Measurements from ENCODE around the gene ZMYND10.
A peak's percentile ranks its signal among the peaks of the same experiment; 100 is the strongest.

The ZMYND10 gene

GRCh38 chr3:50294492-50295403, 50.8 kb downstream of the ZMYND10 start:
- Histone ChIP-seq H3K4me1 (no peaks in the 10 kb centered on the region; the same call in 1 of the 2 replicates), H3K27me3 (no peaks in the 10 kb centered on the region), H3K9me3 (no peaks in the 10 kb centered on the region), H3K36me3 (peaks cover 8% of the 10 kb centered on the region), H3K4me3 (ENCODE audit: low read depth, low read length) (no peak overlapping the region)
- no peak for DNase-seq
- TF ChIP-seq CTCF (IDR thresholded peaks at IDR 0.05; ENCODE audit: low read depth, low read length): no peak

- Histone ChIP-seq H3K4me1 (no peaks in the 10 kb centered on the region), H3K36me3 (peaks cover 13% of the 10 kb centered on the region), H3K27me3 (no peaks in the 10 kb centered on the region), H3K4me3 (ENCODE audit: low read depth, low read length) (no peak overlapping the region), H3K9me3 (no peaks in the 10 kb centered on the region)
- no peak for TF ChIP-seq CTCF (IDR thresholded peaks at IDR 0.05; ENCODE audit: low read depth, low read length)
- no peak for DNase-seq
These were observed 51.4 kb downstream of the ZMYND10 start for GRCh38 chr3:50294089-50294488.

- no peak overlapping the region for H3K4me3 ChIP-seq (ENCODE audit: low read depth, low read length)
- no peaks in the 10 kb centered on the region for H3K9me3 ChIP-seq
- no peak for DNase-seq
- H3K4me1 ChIP-seq: no peaks in the 10 kb centered on the region
- TF ChIP-seq CTCF (IDR thresholded peaks at IDR 0.05; ENCODE audit: low read depth, low read length): no peak
- peaks cover 19% of the 10 kb centered on the region for H3K36me3 ChIP-seq
- no peaks in the 10 kb centered on the region for H3K27me3 ChIP-seq
These were observed 52.3 kb downstream of the ZMYND10 start for GRCh38 chr3:50293079-50293801.

- peaks cover 24% of the 10 kb centered on the region for H3K36me3 ChIP-seq
- H3K4me1 ChIP-seq: no peaks in the 10 kb centered on the region
- no peaks in the 10 kb centered on the region for H3K27me3 ChIP-seq
- H3K9me3 ChIP-seq: no peaks in the 10 kb centered on the region
- H3K4me3 ChIP-seq (ENCODE audit: low read depth, low read length): peak within 1 kb of the TSS; percentile 88
- TF ChIP-seq CTCF (IDR thresholded peaks at IDR 0.05; ENCODE audit: low read depth, low read length): no peak
- DNase-seq: peak; percentile 93
These were observed 53.1 kb downstream of the ZMYND10 start, which contains the start of gene IFRD2 for GRCh38 chr3:50292159-50293078. IFRD2 (minus strand) TSS chr3:50292429; CDS start chr3:50292274, 155 bp downstream.

All from BE2C (cell line).